Neutrophil (primary cell): ENCODE results near the gene SPATA32.
A peak's percentile ranks its signal among the peaks of the same experiment; 100 is the strongest.

Experiments
- H3K27ac ChIP-seq: fragments of 200-600 bp; sonication (generic); 2 replicates; pipeline ENCODE4 v1.5.1; 2016; ENCODE audit warnings: mild to moderate bottlenecking, moderate library complexity
- H3K27me3 ChIP-seq: fragments of 200-600 bp; sonication (generic); 2 replicates; pipeline ENCODE4 v1.6.0; 2016; ENCODE audit warnings: mild to moderate bottlenecking
- H3K36me3 ChIP-seq: fragments of 200-600 bp; sonication (generic); 2 replicates; pipeline ENCODE4 v1.5.1; 2017
- H3K4me1 ChIP-seq, 2 experiments: fragments of 200-600 bp in 1 of 2; sonication (generic) in 1 of 2; 1 replicate in 1 of 2; 2 replicates in 1 of 2; pipeline versions ENCODE4 v1.5.1 to v1.6.1; 2013 to 2016; ENCODE audit warnings: low read depth in 1 of 2, low read length in 1 of 2, mild to moderate bottlenecking in 1 of 2, moderate library complexity in 1 of 2; ENCODE audit not compliant: control insufficient read depth in 1 of 2, insufficient read depth in 1 of 2
- H3K4me3 ChIP-seq, 2 experiments: fragments of 200-600 bp in 1 of 2; sonication (generic) in 1 of 2; 1 replicate in 1 of 2; 2 replicates in 1 of 2; pipeline ENCODE4 v1.5.1; 2013 to 2016; ENCODE audit warnings: low read depth in 1 of 2, low read length in 1 of 2, mild to moderate bottlenecking in 1 of 2, moderate library complexity in 1 of 2
- H3K9me3 ChIP-seq: fragments of 200-600 bp; sonication (generic); 2 replicates; pipeline ENCODE4 v1.5.1; 2016
- CTCF ChIP-seq: fragments of 200-600 bp; sonication (generic); IDR thresholded peaks from 2 replicates; pipeline ENCODE4 v1.5.1; 2016; ENCODE audit warnings: antibody characterized with exemption

Gene SPATA32

GRCh38 chr17:45291171-45291805 is 29.4 kb upstream of the SPATA32 start:
- no peak for TF ChIP-seq CTCF
- Histone ChIP-seq H3K36me3 (peaks cover 28% of the 10 kb centered on the region), H3K4me1 (peaks cover 52 to 67% of the 10 kb centered on the region in 2 experiments), H3K9me3 (no peaks in the 10 kb centered on the region), H3K4me3 (peak overlapping the region in 1 of 2 experiments; percentile 26), H3K27me3 (no peaks in the 10 kb centered on the region), H3K27ac (peak overlapping the region; percentile 87)

GRCh38 chr17:45290269-45290765 is 28.4 kb upstream of the SPATA32 start:
- H3K9me3 ChIP-seq: no peaks in the 10 kb centered on the region
- peaks cover 42 to 57% of the 10 kb centered on the region in 2 experiments for H3K4me1 ChIP-seq
- H3K36me3 ChIP-seq: peaks cover 32% of the 10 kb centered on the region
- peak overlapping the region; percentile 87 for H3K27ac ChIP-seq
- no peaks in the 10 kb centered on the region for H3K27me3 ChIP-seq
- TF ChIP-seq CTCF: no peak
- peak overlapping the region in 1 of 2 experiments; percentile 26 for H3K4me3 ChIP-seq

- H3K27ac ChIP-seq: peak overlapping the region; percentile 24
- H3K36me3 ChIP-seq: peaks cover 40% of the 10 kb centered on the region
- H3K4me3 ChIP-seq: no peak overlapping the region
- peaks cover 35 to 50% of the 10 kb centered on the region in 2 experiments for H3K4me1 ChIP-seq
- H3K27me3 ChIP-seq: no peaks in the 10 kb centered on the region
- no peaks in the 10 kb centered on the region for H3K9me3 ChIP-seq
- no peak for TF ChIP-seq CTCF
Measured at GRCh38 chr17:45289301-45290268, 27.7 kb upstream of the SPATA32 start.

- peaks cover 47% of the 10 kb centered on the region for H3K36me3 ChIP-seq
- peaks cover 32 to 42% of the 10 kb centered on the region in 2 experiments for H3K4me1 ChIP-seq
- H3K9me3 ChIP-seq: no peaks in the 10 kb centered on the region
- no peak for TF ChIP-seq CTCF
- H3K27me3 ChIP-seq: no peaks in the 10 kb centered on the region
- H3K27ac ChIP-seq: no peak overlapping the region
- no peak overlapping the region for H3K4me3 ChIP-seq
Measured at GRCh38 chr17:45288825-45289224, 26.9 kb upstream of the SPATA32 start.

GRCh38 chr17:45287526-45288500 is 25.9 kb upstream of the SPATA32 start:
- Histone ChIP-seq H3K36me3 (peaks cover 58% of the 10 kb centered on the region), H3K4me1 (peaks cover 26 to 32% of the 10 kb centered on the region in 2 experiments)

More at GRCh38 chr17:45287526-45288500, 25.9 kb upstream of the SPATA32 start:
- no peak overlapping the region for H3K4me3 ChIP-seq
- no peak for TF ChIP-seq CTCF
- no peak overlapping the region for H3K27ac ChIP-seq
- H3K27me3 ChIP-seq: no peaks in the 10 kb centered on the region
- no peaks in the 10 kb centered on the region for H3K9me3 ChIP-seq
